Measurements from ENCODE around the gene DYNLT4. TPM values are rescaled to one million over a fixed set of nuclear protein-coding genes. Genes with fewer than 3 reads are reported as not detected.
A peak's percentile ranks its signal among the peaks of the same experiment; 100 is the strongest.

DYNLT4 gene
- total and polyA plus RNA-seq, 2 of the 13 experiments (the other 11 are each of a cell fraction or from before 2014, with no cell fraction given) = 0.77 TPM; not detected in 1

DNA sequence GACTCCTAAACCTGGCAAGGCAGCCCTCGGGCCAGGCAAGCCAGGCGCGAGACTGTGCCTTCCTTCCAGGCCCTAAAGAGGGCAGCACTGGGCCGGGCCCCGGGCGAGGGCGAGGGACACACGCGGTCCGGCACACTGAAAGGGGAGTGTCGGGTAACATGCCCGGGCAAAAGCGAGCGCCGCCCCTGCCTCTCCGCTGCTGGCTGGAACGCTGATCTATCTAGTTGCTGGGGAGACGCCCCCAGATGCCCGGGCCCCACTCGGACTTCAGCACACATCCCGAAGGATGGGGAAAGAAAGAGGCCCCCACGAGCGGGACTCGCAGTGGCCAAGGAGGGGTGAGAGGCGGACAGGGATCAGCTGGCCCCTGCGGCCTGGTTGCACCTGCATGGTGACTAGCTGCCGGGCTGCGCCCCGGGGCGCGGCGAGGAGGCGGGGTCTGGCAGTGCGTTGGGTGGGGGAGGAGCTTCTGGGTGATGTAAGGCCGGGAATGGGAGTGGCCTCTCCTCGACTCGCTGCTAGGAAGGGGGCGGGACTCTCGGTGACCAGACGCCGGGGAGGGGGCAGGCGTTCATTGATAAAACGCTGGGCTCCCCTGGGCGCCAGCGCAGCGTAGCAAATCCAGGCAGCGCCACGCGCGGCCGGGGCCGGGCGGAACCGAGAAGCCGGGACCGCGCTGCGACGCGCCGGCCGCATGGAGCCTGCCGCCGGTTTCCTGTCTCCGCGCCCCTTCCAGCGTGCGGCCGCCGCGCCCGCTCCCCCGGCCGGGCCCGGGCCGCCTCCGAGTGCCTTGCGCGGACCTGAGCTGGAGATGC, 7.2 kb downstream of the DYNLT4 start, which contains the start of gene PLK3 (continued):
- TF ChIP-seq PAXIP1 (CRISPR knock-in tag; conservative IDR thresholded peaks at IDR 0.05) = peak; percentile 86
- peak; percentile 84; the same call in 1 of the 2 replicates for TF ChIP-seq ZNF510 (CRISPR knock-in tag; IDR thresholded peaks at IDR 0.05; ENCODE audit: low read depth)
- TF ChIP-seq ZNF839 (CRISPR knock-in tag; IDR thresholded peaks at IDR 0.05; ENCODE audit: borderline replicate concordance) = no peak
- no peak for TF ChIP-seq AKNA (CRISPR knock-in tag; IDR thresholded peaks at IDR 0.05; ENCODE audit: borderline replicate concordance)
- 0 out of 2 replicates have a peak, but pooled peaks have one; percentile 73 for TF ChIP-seq ZIK1 (CRISPR knock-in tag; IDR thresholded peaks at IDR 0.05; ENCODE audit: borderline replicate concordance, low read depth)
- peak; percentile 59 for TF ChIP-seq FOXA3 (CRISPR knock-in tag; IDR thresholded peaks at IDR 0.05)
- TF ChIP-seq DR1 (CRISPR knock-in tag; IDR thresholded peaks at IDR 0.05) = peak; percentile 93
- peak; percentile 91 for TF ChIP-seq ZNF619 (CRISPR knock-in tag; IDR thresholded peaks at IDR 0.05)
- peak; percentile 28; the same call in 1 of the 2 replicates for TF ChIP-seq NFYB (CRISPR knock-in tag; IDR thresholded peaks at IDR 0.05)
- peak; percentile 63; the same call in 1 of the 2 replicates for TF ChIP-seq ZBTB38 (CRISPR knock-in tag; IDR thresholded peaks at IDR 0.05)
- no peak for TF ChIP-seq DBP (CRISPR knock-in tag; IDR thresholded peaks at IDR 0.05; ENCODE audit: not compliant biosample characterization)
- TF ChIP-seq, protein P1, sequence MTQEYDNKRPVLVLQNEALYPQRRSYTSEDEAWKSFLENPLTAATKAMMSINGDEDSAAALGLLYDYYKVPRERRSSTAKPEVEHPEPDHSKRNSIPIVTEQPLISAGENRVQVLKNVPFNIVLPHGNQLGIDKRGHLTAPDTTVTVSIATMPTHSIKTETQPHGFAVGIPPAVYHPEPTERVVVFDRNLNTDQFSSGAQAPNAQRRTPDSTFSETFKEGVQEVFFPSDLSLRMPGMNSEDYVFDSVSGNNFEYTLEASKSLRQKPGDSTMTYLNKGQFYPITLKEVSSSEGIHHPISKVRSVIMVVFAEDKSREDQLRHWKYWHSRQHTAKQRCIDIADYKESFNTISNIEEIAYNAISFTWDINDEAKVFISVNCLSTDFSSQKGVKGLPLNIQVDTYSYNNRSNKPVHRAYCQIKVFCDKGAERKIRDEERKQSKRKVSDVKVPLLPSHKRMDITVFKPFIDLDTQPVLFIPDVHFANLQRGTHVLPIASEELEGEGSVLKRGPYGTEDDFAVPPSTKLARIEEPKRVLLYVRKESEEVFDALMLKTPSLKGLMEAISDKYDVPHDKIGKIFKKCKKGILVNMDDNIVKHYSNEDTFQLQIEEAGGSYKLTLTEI (CRISPR knock-in tag; conservative IDR thresholded peaks at IDR 0.05) = no peak
- TF ChIP-seq ZNF383 (CRISPR knock-in tag; IDR thresholded peaks at IDR 0.05; ENCODE audit: borderline replicate concordance) = peak; percentile 78; the same call in 1 of the 2 replicates
- no peak for TF ChIP-seq NFE2L2 (IDR thresholded peaks at IDR 0.05; ENCODE audit: low read length)
- TF ChIP-seq ZFP36L1 (CRISPR knock-in tag; IDR thresholded peaks at IDR 0.05) = no peak
- no peak; the same call in 1 of the 2 replicates for TF ChIP-seq SNAI1 (CRISPR knock-in tag; IDR thresholded peaks at IDR 0.05; ENCODE audit: borderline replicate concordance)
